GM21423 (cell line): ENCODE data around the gene GGT7.

Source experiments
- ATAC-seq: cut with Tn5 transposase; IDR thresholded peaks from one replicate; pipeline ENCODE4 v1.9.1; 2021; ENCODE audit warnings: mild to moderate bottlenecking, moderate library complexity; ENCODE audit not compliant: unreplicated experiment

GGT7 gene

DNA sequence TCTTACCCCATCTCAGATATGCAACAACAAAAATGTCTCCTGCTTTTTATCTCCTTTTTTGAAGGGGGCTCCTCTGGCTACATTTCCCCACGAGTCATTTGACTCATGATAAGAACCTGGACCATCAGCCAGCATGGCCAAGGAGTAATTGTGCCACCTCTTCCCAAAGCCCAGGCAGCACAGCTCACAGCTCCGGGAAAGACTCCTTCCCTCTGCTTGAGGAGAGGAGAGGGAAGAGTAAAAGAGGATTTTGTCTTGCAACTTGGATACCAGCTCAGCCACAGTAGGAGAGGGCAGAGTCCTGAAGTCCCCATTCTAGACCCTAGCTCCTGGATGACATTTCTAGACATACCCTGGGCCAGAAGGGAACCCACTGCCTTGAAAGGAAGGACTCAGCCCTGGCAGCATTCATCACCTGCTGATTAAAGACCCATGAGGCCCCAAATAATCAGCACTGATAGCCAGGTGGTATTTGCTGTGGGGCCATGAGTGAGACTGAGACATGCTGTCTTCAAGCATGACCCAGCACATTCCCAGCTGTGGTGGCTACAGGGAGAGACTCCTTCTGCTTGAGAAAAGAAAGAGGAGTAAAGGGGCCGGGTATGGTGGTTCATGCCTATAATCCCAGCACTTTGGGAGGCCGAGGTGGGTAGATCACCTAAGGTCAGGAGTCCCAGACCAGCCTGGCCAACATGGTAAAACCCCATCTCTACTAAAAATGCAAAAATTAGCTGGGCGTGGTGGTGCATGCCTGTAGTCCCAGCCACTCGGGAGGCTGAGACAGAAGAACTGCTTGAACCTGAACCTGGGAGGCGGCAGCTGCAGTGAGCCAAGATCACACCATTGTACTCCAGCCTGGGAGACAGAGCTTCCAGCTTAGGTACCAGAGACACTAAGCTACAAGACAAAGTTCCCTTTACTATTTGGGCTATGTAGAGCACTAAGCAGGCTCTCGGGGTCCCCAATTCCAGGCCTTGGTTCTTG, 75.4 kb downstream of the GGT7 start:
- ATAC-seq = no peak
